Measurements from ENCODE around the gene CACNG5. TPM values are rescaled to one million over a fixed set of nuclear protein-coding genes. Genes with fewer than 3 reads are reported as not detected.

CACNG5 gene
- total and polyA plus RNA-seq, 7 donors = 1.1 TPM; not detected in 6

DNA sequence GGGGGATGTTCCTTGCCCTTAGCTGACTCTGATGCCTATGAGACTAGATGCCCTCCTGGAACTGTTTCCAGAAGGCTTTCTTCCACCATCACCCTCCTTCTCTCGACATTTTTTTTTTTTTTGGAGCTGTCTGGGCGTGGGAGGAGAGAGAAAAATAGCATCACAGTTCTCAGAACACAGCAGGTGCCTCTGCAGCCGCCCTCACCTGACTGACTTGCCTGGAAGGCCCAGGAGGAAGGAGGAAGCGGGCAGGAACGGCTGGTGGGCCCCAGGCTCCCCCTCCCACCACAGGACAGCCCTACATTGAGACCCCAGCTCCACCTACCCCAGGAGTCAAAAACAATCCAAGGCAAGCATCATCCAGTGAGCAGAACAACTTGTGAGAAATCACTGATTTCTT lies 20.3 kb upstream of the CACNG5 start:
- intact Hi-C loops (cut with DNase I) = no loop called here
- no peak overlapping the region for H3K4me3 ChIP-seq
- H3K9me3 ChIP-seq = peaks cover 0 to 9% (median 0%) of the 10 kb centered on the region in 4 donors
- no peaks in the 10 kb centered on the region for H3K4me1 ChIP-seq
- peak; percentile 46 for DNase-seq
- H3K27me3 ChIP-seq = no peaks in the 10 kb centered on the region
- no peak overlapping the region for H3K27ac ChIP-seq
- whole genome bisulfite sequencing, 2 donors = 48 to 55% methylated on average over 5 of the region's 5 CpGs
- no peak for TF ChIP-seq POLR2A (IDR thresholded peaks at IDR 0.05)
- TF ChIP-seq EP300 (IDR thresholded peaks at IDR 0.05) = no peak
- TF ChIP-seq POLR2AphosphoS5 (IDR thresholded peaks at IDR 0.05) = no peak
- TF ChIP-seq, protein P1, sequence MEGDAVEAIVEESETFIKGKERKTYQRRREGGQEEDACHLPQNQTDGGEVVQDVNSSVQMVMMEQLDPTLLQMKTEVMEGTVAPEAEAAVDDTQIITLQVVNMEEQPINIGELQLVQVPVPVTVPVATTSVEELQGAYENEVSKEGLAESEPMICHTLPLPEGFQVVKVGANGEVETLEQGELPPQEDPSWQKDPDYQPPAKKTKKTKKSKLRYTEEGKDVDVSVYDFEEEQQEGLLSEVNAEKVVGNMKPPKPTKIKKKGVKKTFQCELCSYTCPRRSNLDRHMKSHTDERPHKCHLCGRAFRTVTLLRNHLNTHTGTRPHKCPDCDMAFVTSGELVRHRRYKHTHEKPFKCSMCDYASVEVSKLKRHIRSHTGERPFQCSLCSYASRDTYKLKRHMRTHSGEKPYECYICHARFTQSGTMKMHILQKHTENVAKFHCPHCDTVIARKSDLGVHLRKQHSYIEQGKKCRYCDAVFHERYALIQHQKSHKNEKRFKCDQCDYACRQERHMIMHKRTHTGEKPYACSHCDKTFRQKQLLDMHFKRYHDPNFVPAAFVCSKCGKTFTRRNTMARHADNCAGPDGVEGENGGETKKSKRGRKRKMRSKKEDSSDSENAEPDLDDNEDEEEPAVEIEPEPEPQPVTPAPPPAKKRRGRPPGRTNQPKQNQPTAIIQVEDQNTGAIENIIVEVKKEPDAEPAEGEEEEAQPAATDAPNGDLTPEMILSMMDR (IDR thresholded peaks at IDR 0.05) = no peak
- H3K36me3 ChIP-seq = no peaks in the 10 kb centered on the region

DNA sequence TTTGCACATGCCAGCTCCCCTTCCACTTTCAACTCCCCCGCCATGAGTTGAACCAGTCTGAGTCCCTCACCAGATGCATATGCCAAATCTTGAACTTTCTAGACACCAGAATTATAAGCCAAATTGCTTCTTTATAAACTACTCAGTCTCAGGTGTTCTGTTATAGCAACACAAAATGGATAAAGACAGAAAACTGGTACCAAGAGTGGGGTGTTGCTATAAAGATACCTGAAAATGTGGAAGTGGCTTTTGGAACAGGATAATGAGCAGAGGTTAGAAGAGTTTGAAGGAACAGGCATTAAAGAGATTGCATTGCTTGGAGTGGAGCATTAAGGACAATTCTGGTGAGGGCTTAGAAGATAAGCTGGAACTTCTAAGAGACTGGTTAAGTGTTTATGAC lies 17.2 kb upstream of the CACNG5 start:
- no peak overlapping the region for H3K4me3 ChIP-seq
- H3K4me1 ChIP-seq = no peaks in the 10 kb centered on the region
- peaks cover 0 to 6% (median 0%) of the 10 kb centered on the region in 3 donors for H3K27me3 ChIP-seq
- no peaks in the 10 kb centered on the region for H3K36me3 ChIP-seq
- DNase-seq = peak; percentile 14
- H3K9me3 ChIP-seq = peaks cover 0 to 9% (median 0%) of the 10 kb centered on the region in 4 donors
- no peak overlapping the region for H3K27ac ChIP-seq
- intact Hi-C loops (cut with DNase I) = no loop called here
- no peak for TF ChIP-seq POLR2A (IDR thresholded peaks at IDR 0.05)
- no peak for TF ChIP-seq POLR2AphosphoS5 (IDR thresholded peaks at IDR 0.05)
- TF ChIP-seq, protein P1 (IDR thresholded peaks at IDR 0.05) = no peak
- TF ChIP-seq EP300 (IDR thresholded peaks at IDR 0.05) = no peak
- 90 to 96% methylated on average over 1 of the region's 1 CpG for WGBS, 2 donors

DNA sequence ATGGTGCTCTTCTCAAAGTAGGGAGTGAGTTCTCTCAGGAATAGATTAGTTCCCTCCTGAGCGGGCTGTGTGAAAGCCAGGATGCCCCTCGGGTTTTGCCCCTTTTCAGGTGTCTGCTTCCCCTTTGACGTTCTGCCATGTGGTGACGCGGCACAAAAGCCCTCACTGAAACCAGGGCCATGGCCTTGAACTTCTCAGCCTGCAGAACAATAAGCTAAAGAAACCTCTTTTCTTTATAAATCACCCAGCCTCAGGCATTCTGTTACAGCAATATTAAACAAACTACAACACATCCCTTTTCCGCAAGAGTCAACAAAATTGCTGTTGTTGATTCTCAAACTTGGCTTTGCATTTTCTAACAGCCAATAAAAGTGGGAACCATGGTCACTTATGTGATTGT lies 15.5 kb upstream of the CACNG5 start:
- H3K27me3 ChIP-seq = peaks cover 0 to 6% (median 0%) of the 10 kb centered on the region in 3 donors
- intact Hi-C loops (cut with DNase I) = no loop called here
- no peak for TF ChIP-seq EP300 (IDR thresholded peaks at IDR 0.05)
- TF ChIP-seq POLR2A (IDR thresholded peaks at IDR 0.05) = no peak
- TF ChIP-seq POLR2AphosphoS5 (IDR thresholded peaks at IDR 0.05) = no peak
- TF ChIP-seq, protein P1 (IDR thresholded peaks at IDR 0.05) = no peak

DNA sequence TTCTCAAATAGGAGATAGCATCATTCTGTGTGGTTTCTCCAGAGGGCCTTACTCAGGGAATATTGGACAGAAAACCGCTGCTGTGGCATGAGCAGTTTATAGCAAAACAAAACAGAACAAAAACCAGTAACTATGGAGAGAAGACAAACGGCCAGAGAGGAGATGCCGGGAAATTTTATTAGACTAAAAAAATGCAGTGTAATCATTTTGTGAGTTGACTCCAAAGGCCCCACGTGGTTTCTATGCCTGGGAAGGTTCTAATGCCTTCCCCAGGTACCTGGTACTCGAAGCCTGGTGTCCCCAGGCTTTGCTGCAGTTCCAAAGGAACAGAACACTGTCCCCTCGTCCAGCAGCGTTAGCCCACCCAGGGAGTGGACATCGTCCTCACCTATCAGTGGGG lies 12.9 kb upstream of the CACNG5 start:
- H3K27ac ChIP-seq = no peak overlapping the region
- TF ChIP-seq EP300 (IDR thresholded peaks at IDR 0.05) = no peak
- TF ChIP-seq POLR2AphosphoS5 (IDR thresholded peaks at IDR 0.05) = no peak
- TF ChIP-seq POLR2A (IDR thresholded peaks at IDR 0.05) = no peak
- TF ChIP-seq, protein P1 (IDR thresholded peaks at IDR 0.05) = no peak
- peaks cover 0 to 6% (median 0%) of the 10 kb centered on the region in 3 donors for H3K27me3 ChIP-seq
- 70 to 74% methylated on average over 8 of the region's 8 CpGs for WGBS, 2 donors
- H3K36me3 ChIP-seq = no peaks in the 10 kb centered on the region
- no peaks in the 10 kb centered on the region for H3K4me1 ChIP-seq
- peak; percentile 9 for DNase-seq
- intact Hi-C loops (cut with DNase I) = no loop called here
- no peak overlapping the region for H3K4me3 ChIP-seq
- peaks cover 0 to 9% (median 0%) of the 10 kb centered on the region in 4 donors for H3K9me3 ChIP-seq

More for the DNA sequence above, 15.5 kb upstream of the CACNG5 start:
- Histone ChIP-seq H3K4me3 (no peak overlapping the region), H3K4me1 (no peaks in the 10 kb centered on the region), H3K36me3 (no peaks in the 10 kb centered on the region), H3K27ac (no peak overlapping the region), H3K9me3 (peaks cover 0 to 9% (median 0%) of the 10 kb centered on the region in 4 donors)
- 80 to 88% methylated on average over 6 of the region's 6 CpGs for WGBS, 2 donors
- peak; percentile 14 for DNase-seq

DNA sequence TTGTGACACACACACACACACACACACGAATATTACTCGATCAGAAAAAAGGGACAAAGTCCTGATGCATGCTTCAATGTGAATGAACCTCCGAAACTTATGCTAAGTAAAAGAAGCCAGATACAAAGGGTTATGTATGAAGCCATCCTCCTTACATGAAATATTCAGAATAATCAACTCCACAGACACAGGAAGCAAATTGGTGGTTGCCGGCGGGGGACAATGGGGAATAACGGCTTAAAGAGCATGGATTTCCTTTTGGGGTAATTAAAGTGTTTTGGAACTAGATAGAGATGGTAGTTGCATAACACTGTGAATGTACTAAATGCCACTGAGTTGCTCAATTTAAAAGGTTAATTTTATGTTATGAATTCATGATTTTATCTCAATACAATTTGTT lies 8.1 kb upstream of the CACNG5 start:
- Histone ChIP-seq H3K36me3 (no peaks in the 10 kb centered on the region), H3K9me3 (no peaks in the 10 kb centered on the region), H3K4me3 (no peak overlapping the region), H3K4me1 (no peaks in the 10 kb centered on the region), H3K27me3 (peaks cover 0 to 14% (median 9%) of the 10 kb centered on the region in 3 donors), H3K27ac (no peak overlapping the region)
- WGBS, 2 donors = 71 to 87% methylated on average over 6 of the region's 6 CpGs
- intact Hi-C loops (cut with DNase I) = no loop called here
- no peak for TF ChIP-seq EP300 (IDR thresholded peaks at IDR 0.05)
- TF ChIP-seq POLR2AphosphoS5 (IDR thresholded peaks at IDR 0.05) = no peak
- TF ChIP-seq, protein P1 (IDR thresholded peaks at IDR 0.05) = no peak
- no peak for TF ChIP-seq POLR2A (IDR thresholded peaks at IDR 0.05)
- DNase-seq = no peak

All from sigmoid colon (tissue), 7 donors.